NCI-H187 (cell line): Measurements from ENCODE around the gene TREML4.
A peak's percentile ranks its signal among the peaks of the same experiment; 100 is the strongest.
"Not testable (repeated sequence)": the region's sequence is repeated elsewhere in the genome, so short reads cannot be mapped to it uniquely, and the experiment has no call there.

ENCODE experiments used
- DNase-seq, 2 experiments: peaks; one replicate each; lab custom pipeline; 2025; lab: John Stamatoyannopoulos, UW

The TREML4 gene

GRCh38 chr6:41204156-41204555 is 24.0 kb upstream of the TREML4 start:
- DNase-seq = no peak

GRCh38 chr6:41208439-41209106 is 19.6 kb upstream of the TREML4 start:
- no peak for DNase-seq

GRCh38 chr6:41209547-41210320 is 18.4 kb upstream of the TREML4 start:
- DNase-seq = no peak

- no peak for DNase-seq
These were observed 13.4 kb upstream of the TREML4 start for GRCh38 chr6:41214559-41215238.

- no peak for DNase-seq
These were observed 12.4 kb upstream of the TREML4 start for GRCh38 chr6:41215777-41216176.

- DNase-seq = no peak
These were observed 11.5 kb upstream of the TREML4 start for GRCh38 chr6:41216616-41217015.

GRCh38 chr6:41222045-41222444 is 6.1 kb upstream of the TREML4 start:
- DNase-seq = no peak

GRCh38 chr6:41222513-41222912 is 5.6 kb upstream of the TREML4 start:
- no peak for DNase-seq

- DNase-seq = no peak
These were observed 3.3 kb upstream of the TREML4 start for GRCh38 chr6:41224800-41225199.

GRCh38 chr6:41226752-41227151 is 1.4 kb upstream of the TREML4 start:
- DNase-seq = peak in 1 of 2 experiments; percentile 55

GRCh38 chr6:41228616-41229015 is 467 bp downstream of the TREML4 start:
- no peak for DNase-seq

- no peak for DNase-seq
These were observed 1.6 kb downstream of the TREML4 start for GRCh38 chr6:41229721-41230120.

- DNase-seq = no peak
These were observed 3.1 kb downstream of the TREML4 start for GRCh38 chr6:41231246-41231645.

GRCh38 chr6:41232667-41233066 is 4.5 kb downstream of the TREML4 start:
- no peak for DNase-seq

- no peak for DNase-seq
These were observed 8.1 kb downstream of the TREML4 start for GRCh38 chr6:41236276-41236675.

GRCh38 chr6:41237128-41237527 is 9.0 kb downstream of the TREML4 start:
- no peak for DNase-seq

GRCh38 chr6:41239467-41240159 is 11.5 kb downstream of the TREML4 start:
- DNase-seq = no peak

GRCh38 chr6:41246529-41246928 is 18.4 kb downstream of the TREML4 start:
- DNase-seq = not testable (repeated sequence)

- DNase-seq = no peak
These were observed 19.2 kb downstream of the TREML4 start for GRCh38 chr6:41247288-41247865.

GRCh38 chr6:41247882-41248705 is 19.9 kb downstream of the TREML4 start:
- no peak for DNase-seq
